SK-N-SH (cell line): ENCODE results near the gene ATG4B. TPM values are rescaled to one million over a fixed set of nuclear protein-coding genes. Genes with fewer than 3 reads are reported as not detected.
A peak's percentile ranks its signal among the peaks of the same experiment; 100 is the strongest.

ENCODE experiments used
- CTCF ChIA-PET: fragments of 300-600, 350-600 bp; formaldehyde crosslinking; extraction: SDS; loops from one replicate; lab custom pipeline; 2021; lab: Yijun Ruan, JAX
- POLR2A ChIA-PET: fragments of 350-600 bp; sonication (Branson Sonifier 250); formaldehyde crosslinking; extraction: SDS; loops from one replicate; lab custom pipeline; 2020; ENCODE audit warnings: antibody characterized with exemption, inconsistent platforms; lab: Yijun Ruan, JAX
- DNase-seq: peaks from one replicate; pipeline ENCODE4 v3.0.0; 2012
- H2AFZ ChIP-seq: fragments of 200-600 bp; sonication (generic); 2 replicates; pipeline ENCODE4 v1.8.1; 2016; ENCODE audit warnings: antibody characterized with exemption, mild to moderate bottlenecking, low read depth
- H3F3A ChIP-seq: fragments of 200-600 bp; sonication (generic); replicated peaks from 2 replicates; pipeline ENCODE3; 2016; ENCODE audit warnings: antibody characterized with exemption, mild to moderate bottlenecking; ENCODE audit not compliant: insufficient read depth
- H3K27ac ChIP-seq, 2 experiments: fragments of 200-500 bp in 1 of 2; fragments of 200-600 bp in 1 of 2; sonication (Bioruptor generic) in 1 of 2; sonication (generic), shearing (Covaris generic) in 1 of 2; 2 replicates each; pipeline versions ENCODE4 v1.5.1 to v1.6.1; 2014 to 2016; ENCODE audit warnings: low read depth in 2 of 2, inconsistent platforms in 1 of 2, low read length in 1 of 2, mild to moderate bottlenecking in 1 of 2, mixed read lengths in 1 of 2
- H3K27me3 ChIP-seq: fragments of 200-600 bp; sonication (generic), shearing (Covaris generic); 2 replicates; pipeline ENCODE4 v1.6.1; 2016; ENCODE audit warnings: mixed run types; ENCODE audit not compliant: insufficient read depth
- H3K36me3 ChIP-seq, 2 experiments: fragments of 200-500 bp in 1 of 2; fragments of 200-600 bp in 1 of 2; sonication (Bioruptor generic) in 1 of 2; sonication (generic) in 1 of 2; replicated peaks in 1 of 2; 2 replicates each; pipeline versions ENCODE3 to v1.5.1; 2014 to 2016; ENCODE audit warnings: low read length in 1 of 2, mild to moderate bottlenecking in 1 of 2; ENCODE audit not compliant: insufficient read depth in 2 of 2, control insufficient read depth in 1 of 2
- H3K4me1 ChIP-seq, 2 experiments: fragments of 200-500 bp in 1 of 2; fragments of 200-600 bp in 1 of 2; sonication (Bioruptor generic) in 1 of 2; sonication (generic), shearing (Covaris generic) in 1 of 2; 2 replicates each; pipeline versions ENCODE4 v1.5.1 to v1.6.1; 2014 to 2016; ENCODE audit warnings: low read depth in 1 of 2, low read length in 1 of 2, mixed run types in 1 of 2; ENCODE audit not compliant: insufficient read depth in 2 of 2, control insufficient read depth in 1 of 2
- H3K4me2 ChIP-seq: fragments of 200-600 bp; sonication (generic), shearing (Covaris generic); 2 replicates; pipeline ENCODE4 v1.6.1; 2017; ENCODE audit warnings: mixed run types
- H3K4me3 ChIP-seq, 2 experiments: fragments of 200-500 bp in 1 of 2; fragments of 200-600 bp in 1 of 2; sonication (Bioruptor generic) in 1 of 2; sonication (generic), shearing (Covaris generic) in 1 of 2; 2 replicates each; pipeline versions ENCODE4 v1.5.1 to v1.8.1; 2014 to 2016; ENCODE audit warnings: low read depth in 2 of 2, inconsistent platforms in 1 of 2, low read length in 1 of 2, mild to moderate bottlenecking in 1 of 2, mixed read lengths in 1 of 2, moderate library complexity in 1 of 2
- H3K79me2 ChIP-seq: fragments of 200-600 bp; sonication (generic); 2 replicates; pipeline ENCODE4 v1.8.1; 2017; ENCODE audit warnings: mild to moderate bottlenecking; ENCODE audit not compliant: insufficient read depth
- H3K9ac ChIP-seq: fragments of 200-600 bp; sonication (generic); 2 replicates; pipeline ENCODE4 v1.6.1; 2017; ENCODE audit warnings: mixed run types
- H3K9me2 ChIP-seq: fragments of 200-600 bp; sonication (generic); 2 replicates; pipeline ENCODE4 v1.6.1; 2017; ENCODE audit warnings: mixed run types
- H3K9me3 ChIP-seq: fragments of 200-600 bp; sonication (generic); 2 replicates; pipeline ENCODE4 v1.6.1; 2017; ENCODE audit warnings: mixed run types, mild to moderate bottlenecking, moderate library complexity
- H4K20me1 ChIP-seq: fragments of 200-600 bp; sonication (generic); 2 replicates; pipeline ENCODE4 v1.6.1; 2017; ENCODE audit warnings: mild to moderate bottlenecking, mixed run types; ENCODE audit not compliant: insufficient read depth
- CHD2 ChIP-seq: fragments of 150-350 bp; IDR thresholded peaks from 2 replicates; pipeline ENCODE4 v1.6.1; 2018; ENCODE audit warnings: low read length; ENCODE audit not compliant: partially characterized antibody
- ELF1 ChIP-seq: IDR thresholded peaks from 2 replicates; pipeline ENCODE4 v1.4.0; 2012
- EP300 ChIP-seq, 2 experiments: IDR thresholded peaks; 2 replicates each; pipeline versions ENCODE4 v1.4.0 to v1.6.1; 2012; ENCODE audit warnings: borderline replicate concordance in 1 of 2, low read depth in 1 of 2, low read length in 1 of 2
- FOSL2 ChIP-seq: IDR thresholded peaks from 2 replicates; pipeline ENCODE4 v1.4.0; 2012; ENCODE audit warnings: low read depth, mild to moderate bottlenecking, moderate library complexity, borderline replicate concordance
- FOXJ3 ChIP-seq: sonication (generic); formaldehyde crosslinking; IDR thresholded peaks from 2 replicates; pipeline ENCODE4 v1.5.1; 2020; ENCODE audit warnings: mild to moderate bottlenecking, missing genetic modification reagents
- FOXM1 ChIP-seq: IDR thresholded peaks from 2 replicates; pipeline ENCODE4 v1.4.0; 2012; ENCODE audit warnings: low read depth, mild to moderate bottlenecking
- JUND ChIP-seq: IDR thresholded peaks from 2 replicates; pipeline ENCODE4 v1.4.0; 2012
- MEF2A ChIP-seq: IDR thresholded peaks from 2 replicates; pipeline ENCODE4 v1.4.0; 2012; ENCODE audit warnings: low read depth, borderline replicate concordance
- MXI1 ChIP-seq: IDR thresholded peaks from 2 replicates; pipeline ENCODE4 v1.6.1; 2012; ENCODE audit warnings: mild to moderate bottlenecking, low read depth, low read length, improper control_type of control experiment
- NRF1 ChIP-seq: IDR thresholded peaks from 2 replicates; pipeline ENCODE4 v1.6.1; 2012; ENCODE audit warnings: low read depth, mild to moderate bottlenecking, low read length
- POLR2AphosphoS5 ChIP-seq: IDR thresholded peaks from 2 replicates; pipeline ENCODE4 v1.6.1; 2012; ENCODE audit warnings: low read depth, low read length
- RAD21 ChIP-seq: IDR thresholded peaks from 2 replicates; pipeline ENCODE4 v1.6.1; 2012; ENCODE audit warnings: mild to moderate bottlenecking, low read length
- RCOR1 ChIP-seq: fragments of 150-350 bp; IDR thresholded peaks from 2 replicates; pipeline ENCODE4 v1.6.1; 2017; ENCODE audit warnings: antibody characterized with exemption, low read length
- RFX5 ChIP-seq: IDR thresholded peaks from 2 replicates; pipeline ENCODE4 v1.6.1; 2012; ENCODE audit warnings: mild to moderate bottlenecking, improper control_type of control experiment, low read length
- SIN3A ChIP-seq: IDR thresholded peaks from 2 replicates; pipeline ENCODE4 v1.6.1; 2012; ENCODE audit warnings: low read depth, mild to moderate bottlenecking, low read length, moderate library complexity, borderline replicate concordance
- SMC3 ChIP-seq: IDR thresholded peaks from 2 replicates; pipeline ENCODE4 v1.6.1; 2012; ENCODE audit warnings: low read depth, low read length, improper control_type of control experiment
- TAF1 ChIP-seq: IDR thresholded peaks from 2 replicates; pipeline ENCODE4 v1.6.1; 2012; ENCODE audit warnings: low read depth, mild to moderate bottlenecking, low read length, moderate library complexity, borderline replicate concordance
- TCF12 ChIP-seq: IDR thresholded peaks from 2 replicates; pipeline ENCODE4 v1.4.0; 2012
- TEAD4 ChIP-seq: IDR thresholded peaks from 2 replicates; pipeline ENCODE4 v1.4.0; 2012; ENCODE audit warnings: mild to moderate bottlenecking, borderline replicate concordance; ENCODE audit not compliant: insufficient read depth
- USF1 ChIP-seq: IDR thresholded peaks from 2 replicates; pipeline ENCODE4 v1.4.0; 2012; ENCODE audit warnings: low read depth, borderline replicate concordance
- YY1 ChIP-seq: IDR thresholded peaks from 2 replicates; pipeline ENCODE4 v1.4.0; 2012; ENCODE audit warnings: low read depth, mild to moderate bottlenecking
- WGBS: methylation state at CpG from one replicate; pipeline ENCODE4 v1.1.6; 2017; ENCODE audit warnings: low lambda C conversion rate; 5-methylcytosine and 5-hydroxymethylcytosine counted together
- polyA plus RNA-seq, 3 experiments: library from polyadenylated mRNA; depleted of rRNA; stranded (reverse); fragments of >200 nt; gene quantifications; 2 replicates each; pipeline ENCODE4 v1.2.3, GENCODE V29; 2012
- TF ChIP-seq, protein P1 (sequence below): IDR thresholded peaks from 2 replicates; pipeline ENCODE4; 2012
- TF ChIP-seq, protein P2 (sequence below): fragments of 150-350 bp; IDR thresholded peaks from 2 replicates; pipeline ENCODE4 v1.6.1; 2017; ENCODE audit warnings: antibody characterized with exemption, low read length, low read depth, borderline replicate concordance

Gene ATG4B
- polyA plus RNA-seq, 1 of the 3 experiments (the other 2 are of a cell fraction): 107 TPM

DNA sequence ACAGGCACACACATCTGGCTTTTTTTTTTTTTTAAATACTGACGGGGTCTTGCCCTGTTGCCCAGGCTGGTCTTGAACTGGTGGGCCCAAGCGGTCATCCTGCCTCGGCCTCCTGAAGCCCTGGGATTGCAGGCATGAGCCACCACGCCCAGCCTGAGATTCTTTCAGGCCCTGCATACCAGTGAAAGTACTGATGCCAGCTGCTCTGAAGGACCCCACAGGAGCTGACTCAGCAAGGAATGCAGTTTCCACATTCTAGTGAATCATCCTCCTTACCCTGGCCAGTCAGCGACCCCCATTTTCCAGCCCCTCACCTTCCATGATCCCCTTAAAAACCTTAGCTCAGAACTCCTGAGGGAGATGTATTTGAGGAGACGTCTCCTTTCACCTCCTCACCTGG, 55.0 kb downstream of the ATG4B start:
- H3K27ac ChIP-seq: peak overlapping the region in 1 of 2 experiments; percentile 24; a peak in 1 of 4 replicates
- no peaks in the 10 kb centered on the region for H4K20me1 ChIP-seq
- no peak overlapping the region for H3K4me3 ChIP-seq
- WGBS: 87% methylated on average over 6 of the region's 6 CpGs
- no peak overlapping the region for H3K9ac ChIP-seq
- no peak for DNase-seq
- POLR2A ChIA-PET: interaction anchor here (1.4 kb wide), 1 partner anchor 9 kb away, joined by 5 read pairs; no protein-coding TSS in a partner anchor
- H3F3A ChIP-seq: peaks cover under 1% of the 10 kb centered on the region
- H3K27me3 ChIP-seq: no peaks in the 10 kb centered on the region
- no peak overlapping the region for H3K4me2 ChIP-seq
- H3K4me1 ChIP-seq: peaks cover 0 to 7% of the 10 kb centered on the region in 2 experiments; a peak in 3 of 4 replicates
- no peak overlapping the region for H2AFZ ChIP-seq
- CTCF ChIA-PET: interaction anchor here (0.6 to 1.4 kb wide), 3 partner anchors 11 to 1730 kb away, joined by 3 to 5 read pairs (median 3); no protein-coding TSS in a partner anchor
- TF ChIP-seq CHD2 (no peak), TCF12 (peak; percentile 31; the same call in 1 of the 2 replicates), RAD21 (no peak), MEF2A (no peak), EP300 (IDR thresholded peaks at IDR 0.05; ENCODE audit: borderline replicate concordance in 1 of 2, low read depth in 1 of 2, low read length in 1 of 2) (no peak), MXI1 (no peak), POLR2AphosphoS5 (no peak), SIN3A (no peak), JUND (peak; percentile 30; the same call in 1 of the 2 replicates), FOXJ3 (CRISPR knock-in tag) (no peak), FOSL2 (peak; percentile 70; the same call in 1 of the 2 replicates), ELF1 (no peak), SMC3 (no peak), RFX5 (no peak), TAF1 (no peak)
- TF ChIP-seq, protein P1, sequence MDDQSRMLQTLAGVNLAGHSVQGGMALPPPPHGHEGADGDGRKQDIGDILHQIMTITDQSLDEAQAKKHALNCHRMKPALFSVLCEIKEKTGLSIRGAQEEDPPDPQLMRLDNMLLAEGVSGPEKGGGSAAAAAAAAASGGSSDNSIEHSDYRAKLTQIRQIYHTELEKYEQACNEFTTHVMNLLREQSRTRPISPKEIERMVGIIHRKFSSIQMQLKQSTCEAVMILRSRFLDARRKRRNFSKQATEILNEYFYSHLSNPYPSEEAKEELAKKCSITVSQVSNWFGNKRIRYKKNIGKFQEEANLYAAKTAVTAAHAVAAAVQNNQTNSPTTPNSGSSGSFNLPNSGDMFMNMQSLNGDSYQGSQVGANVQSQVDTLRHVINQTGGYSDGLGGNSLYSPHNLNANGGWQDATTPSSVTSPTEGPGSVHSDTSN: no peak
- TF ChIP-seq, all 33 proteins: peak for 3
- H3K79me2 ChIP-seq: peaks cover 23% of the 10 kb centered on the region
- no peaks in the 10 kb centered on the region for H3K9me3 ChIP-seq
- peaks cover 11 to 34% of the 10 kb centered on the region in 2 experiments for H3K36me3 ChIP-seq
- no peaks in the 10 kb centered on the region for H3K9me2 ChIP-seq

DNA sequence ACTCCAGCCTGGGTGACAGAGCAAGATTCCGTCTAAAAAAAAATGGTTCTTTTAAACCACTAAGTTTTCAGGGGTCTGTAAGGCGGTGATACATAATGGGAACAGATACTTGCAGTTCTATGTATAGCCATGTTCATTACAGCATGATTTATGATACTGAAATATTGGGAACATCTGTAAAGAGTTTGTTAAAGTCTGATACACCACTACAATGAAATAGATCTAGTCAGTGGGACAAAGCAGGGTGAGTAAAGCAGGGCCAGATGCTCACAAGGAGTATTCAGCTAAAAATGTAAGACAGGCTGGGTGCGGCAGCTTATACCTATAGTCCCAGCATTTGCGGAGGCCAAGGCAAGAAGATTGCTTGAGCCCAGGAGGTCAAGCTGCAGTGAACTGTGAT, 58.2 kb downstream of the ATG4B start:
- no peak for TF ChIP-seq RCOR1
- TF ChIP-seq SIN3A: no peak
- no peak for TF ChIP-seq TEAD4
- TF ChIP-seq USF1: no peak
- no peak for TF ChIP-seq YY1
- TF ChIP-seq, protein P2, sequence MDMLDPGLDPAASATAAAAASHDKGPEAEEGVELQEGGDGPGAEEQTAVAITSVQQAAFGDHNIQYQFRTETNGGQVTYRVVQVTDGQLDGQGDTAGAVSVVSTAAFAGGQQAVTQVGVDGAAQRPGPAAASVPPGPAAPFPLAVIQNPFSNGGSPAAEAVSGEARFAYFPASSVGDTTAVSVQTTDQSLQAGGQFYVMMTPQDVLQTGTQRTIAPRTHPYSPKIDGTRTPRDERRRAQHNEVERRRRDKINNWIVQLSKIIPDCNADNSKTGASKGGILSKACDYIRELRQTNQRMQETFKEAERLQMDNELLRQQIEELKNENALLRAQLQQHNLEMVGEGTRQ: no peak
- TF ChIP-seq FOXJ3 (CRISPR knock-in tag): no peak
- no peak for TF ChIP-seq POLR2AphosphoS5
- TF ChIP-seq MXI1: no peak
- no peak for TF ChIP-seq NRF1
- TF ChIP-seq FOXM1: no peak
- TF ChIP-seq RAD21: no peak
- CTCF ChIA-PET: interaction anchor here (1.2 kb wide), 1 partner anchor 26 kb away, joined by 3 read pairs; no protein-coding TSS in a partner anchor
- POLR2A ChIA-PET: no interaction called here

More for the DNA sequence above, 58.2 kb downstream of the ATG4B start:
- no peak overlapping the region for H2AFZ ChIP-seq
- no peak for DNase-seq
- H3K4me2 ChIP-seq: no peak overlapping the region
- peaks cover 2 to 20% of the 10 kb centered on the region in 2 experiments for H3K36me3 ChIP-seq
- H3K9ac ChIP-seq: no peak overlapping the region
- H4K20me1 ChIP-seq: no peaks in the 10 kb centered on the region
- no peak overlapping the region for H3K4me3 ChIP-seq
- no peaks in the 10 kb centered on the region; a peak in 1 of 4 replicates for H3K4me1 ChIP-seq
- no peaks in the 10 kb centered on the region for H3K27me3 ChIP-seq
- no peak overlapping the region for H3K27ac ChIP-seq
- no peaks in the 10 kb centered on the region for H3K9me3 ChIP-seq
- H3F3A ChIP-seq: peaks cover 12% of the 10 kb centered on the region
- WGBS: 87% methylated on average over 4 of the region's 4 CpGs
- no peaks in the 10 kb centered on the region for H3K9me2 ChIP-seq
- 0 out of 2 replicates have a peak, but pooled peaks cover 4% of the 10 kb centered on the region for H3K79me2 ChIP-seq
